Measurements from ENCODE around the gene NAT8. TPM values are rescaled to one million over a fixed set of nuclear protein-coding genes. Genes with fewer than 3 reads are reported as not detected.
"Not testable (repeated sequence)": the region's sequence is repeated elsewhere in the genome, so short reads cannot be mapped to it uniquely, and the experiment has no call there.

Gene NAT8
- total RNA-seq, 4 donors from 2014 or later: not detected

DNA sequence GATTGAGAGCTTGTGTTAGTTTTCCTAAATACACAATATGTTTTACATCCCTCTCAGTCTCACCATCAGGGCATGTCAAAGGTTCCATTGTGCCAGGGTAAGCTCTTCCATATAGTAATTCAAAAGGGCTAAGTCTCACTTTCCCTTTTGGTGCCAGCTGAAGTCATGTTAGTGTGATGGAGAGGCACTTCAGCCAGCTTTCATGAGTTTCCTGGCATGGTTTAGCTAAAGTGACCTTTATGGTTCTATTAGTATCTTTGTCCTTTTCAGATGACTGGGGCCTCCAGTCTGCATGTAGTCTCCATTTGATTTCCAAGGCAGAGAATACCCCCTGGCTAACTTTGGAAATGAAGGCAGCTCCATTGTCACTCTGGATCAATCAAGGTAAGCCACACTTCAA, 27.2 kb downstream of the NAT8 start:
- no peak for DNase-seq

GRCh38 chr2:73614105-73614504, 28.1 kb downstream of the NAT8 start:
- Histone ChIP-seq H3K36me3 (peaks cover 0 to 12% (median 0%) of the 10 kb centered on the region in 3 donors), H3K9me3 (no peaks in the 10 kb centered on the region), H3K27me3 (no peaks in the 10 kb centered on the region), H3K27ac (no peak overlapping the region), H3K4me1 (no peaks in the 10 kb centered on the region), H3K4me3 (no peak overlapping the region)
- DNase-seq: no peak
- 83 to 94% methylated on average over 2 to 3 of the region's 3 CpGs for WGBS, 2 donors
- no peak for TF ChIP-seq POLR2A (IDR thresholded peaks at IDR 0.05)
- TF ChIP-seq, protein P1, sequence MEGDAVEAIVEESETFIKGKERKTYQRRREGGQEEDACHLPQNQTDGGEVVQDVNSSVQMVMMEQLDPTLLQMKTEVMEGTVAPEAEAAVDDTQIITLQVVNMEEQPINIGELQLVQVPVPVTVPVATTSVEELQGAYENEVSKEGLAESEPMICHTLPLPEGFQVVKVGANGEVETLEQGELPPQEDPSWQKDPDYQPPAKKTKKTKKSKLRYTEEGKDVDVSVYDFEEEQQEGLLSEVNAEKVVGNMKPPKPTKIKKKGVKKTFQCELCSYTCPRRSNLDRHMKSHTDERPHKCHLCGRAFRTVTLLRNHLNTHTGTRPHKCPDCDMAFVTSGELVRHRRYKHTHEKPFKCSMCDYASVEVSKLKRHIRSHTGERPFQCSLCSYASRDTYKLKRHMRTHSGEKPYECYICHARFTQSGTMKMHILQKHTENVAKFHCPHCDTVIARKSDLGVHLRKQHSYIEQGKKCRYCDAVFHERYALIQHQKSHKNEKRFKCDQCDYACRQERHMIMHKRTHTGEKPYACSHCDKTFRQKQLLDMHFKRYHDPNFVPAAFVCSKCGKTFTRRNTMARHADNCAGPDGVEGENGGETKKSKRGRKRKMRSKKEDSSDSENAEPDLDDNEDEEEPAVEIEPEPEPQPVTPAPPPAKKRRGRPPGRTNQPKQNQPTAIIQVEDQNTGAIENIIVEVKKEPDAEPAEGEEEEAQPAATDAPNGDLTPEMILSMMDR (IDR thresholded peaks at IDR 0.05): no peak
- intact Hi-C loops (cut with DNase I): no loop called here

More for the DNA sequence above, 27.2 kb downstream of the NAT8 start:
- H3K9me3 ChIP-seq: no peaks in the 10 kb centered on the region
- H3K27ac ChIP-seq: no peak overlapping the region
- no peak overlapping the region for H3K4me3 ChIP-seq
- peaks cover 0 to 5% (median 0%) of the 10 kb centered on the region in 3 donors for H3K36me3 ChIP-seq
- no peak for TF ChIP-seq POLR2A (IDR thresholded peaks at IDR 0.05)
- TF ChIP-seq, protein P1 (IDR thresholded peaks at IDR 0.05): no peak
- no peaks in the 10 kb centered on the region for H3K27me3 ChIP-seq
- intact Hi-C loops (cut with DNase I): no loop called here
- H3K4me1 ChIP-seq: no peaks in the 10 kb centered on the region

DNA sequence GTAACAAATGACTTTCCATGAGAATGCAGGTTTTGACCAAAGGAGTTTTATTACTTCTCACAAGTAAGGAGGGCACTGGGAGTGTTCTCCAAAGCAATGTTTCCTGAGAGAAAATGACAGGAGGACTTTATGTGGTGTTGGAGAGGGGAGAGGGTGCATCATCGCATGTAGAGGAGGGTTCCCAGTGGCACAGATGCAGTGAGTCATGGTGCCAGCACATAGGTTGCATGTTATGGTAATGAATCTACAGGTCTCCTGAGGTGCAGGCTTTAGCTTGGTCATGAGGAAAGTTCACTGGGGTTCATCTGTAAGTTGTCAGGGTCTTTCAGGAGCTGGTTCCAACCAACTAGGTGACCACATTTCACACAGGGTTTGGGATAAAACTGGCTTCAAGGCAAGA, 30.4 kb downstream of the NAT8 start:
- WGBS, 2 donors: 85 to 92% methylated on average over 1 of the region's 1 CpG
- intact Hi-C loops (cut with DNase I): no loop called here
- Histone ChIP-seq H3K36me3 (peaks cover 0 to 23% (median 0%) of the 10 kb centered on the region in 3 donors), H3K4me3 (no peak overlapping the region), H3K9me3 (no peaks in the 10 kb centered on the region), H3K27ac (no peak overlapping the region), H3K4me1 (no peaks in the 10 kb centered on the region), H3K27me3 (no peaks in the 10 kb centered on the region)
- no peak for TF ChIP-seq POLR2A (IDR thresholded peaks at IDR 0.05)
- TF ChIP-seq, protein P1 (IDR thresholded peaks at IDR 0.05): no peak
- DNase-seq: no peak

DNA sequence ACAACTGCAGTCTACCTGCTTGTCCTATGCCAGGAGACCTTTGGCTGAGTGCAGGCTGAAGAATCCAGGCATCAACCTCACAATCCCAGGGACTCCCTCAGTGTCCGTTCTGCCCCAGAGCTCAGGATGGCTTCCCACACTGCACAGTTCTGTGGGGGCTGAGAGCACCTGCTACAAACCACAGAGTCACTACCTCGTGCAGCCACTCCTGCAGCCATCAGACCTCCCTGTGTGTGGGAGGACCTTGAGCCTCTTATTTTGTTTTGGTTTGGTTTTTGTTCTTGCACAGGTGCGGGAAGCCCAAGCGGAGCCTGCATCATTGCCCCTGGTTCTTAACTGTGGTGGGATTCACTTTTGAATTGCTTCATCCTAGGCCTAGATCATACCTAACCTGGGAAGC, 31.0 kb downstream of the NAT8 start:
- WGBS, 2 donors: 62 to 78% methylated on average over 3 to 4 of the region's 4 CpGs
- no peak for DNase-seq
- no peaks in the 10 kb centered on the region for H3K27me3 ChIP-seq
- no peak for TF ChIP-seq POLR2A (IDR thresholded peaks at IDR 0.05)
- TF ChIP-seq, protein P1 (IDR thresholded peaks at IDR 0.05): no peak
- H3K4me1 ChIP-seq: no peaks in the 10 kb centered on the region
- intact Hi-C loops (cut with DNase I): no loop called here
- no peak overlapping the region for H3K4me3 ChIP-seq
- peaks cover 0 to 23% (median 0%) of the 10 kb centered on the region in 3 donors for H3K36me3 ChIP-seq
- H3K27ac ChIP-seq: no peak overlapping the region
- H3K9me3 ChIP-seq: no peaks in the 10 kb centered on the region

- WGBS, 2 donors: 81 to 87% methylated on average over 3 of the region's 3 CpGs
- Histone ChIP-seq H3K9me3 (no peaks in the 10 kb centered on the region), H3K27me3 (no peaks in the 10 kb centered on the region), H3K36me3 (peaks cover 0 to 24% (median 0%) of the 10 kb centered on the region in 3 donors), H3K4me3 (no peak overlapping the region), H3K27ac (no peak overlapping the region), H3K4me1 (no peaks in the 10 kb centered on the region)
- no peak for DNase-seq
- no peak for TF ChIP-seq POLR2A (IDR thresholded peaks at IDR 0.05)
- TF ChIP-seq, protein P1 (IDR thresholded peaks at IDR 0.05): no peak
- intact Hi-C loops (cut with DNase I): no loop called here
Observed at GRCh38 chr2:73610111-73610510, 32.1 kb downstream of the NAT8 start.

DNA sequence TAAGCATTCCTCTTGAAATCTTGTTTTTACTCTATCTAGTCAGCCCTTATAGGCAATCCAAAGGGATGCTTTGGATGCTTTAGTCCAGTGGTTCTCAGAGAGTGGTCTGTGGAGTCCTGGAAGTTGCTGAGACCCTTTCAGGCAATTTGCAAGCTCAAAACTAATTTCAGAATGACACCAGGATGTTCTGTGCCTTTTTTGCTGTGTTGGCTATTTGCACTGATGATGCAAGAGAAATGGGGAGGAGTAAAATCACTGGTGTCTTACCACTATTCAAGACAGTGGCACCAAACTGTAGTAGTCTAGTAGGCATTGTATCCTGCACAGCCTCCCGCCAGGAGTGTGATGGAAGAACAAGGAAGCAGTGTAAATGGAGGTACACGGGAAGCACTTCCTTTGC, 37.6 kb downstream of the NAT8 start:
- H3K27me3 ChIP-seq; H3K27ac ChIP-seq; H3K4me3 ChIP-seq; H3K4me1 ChIP-seq; H3K9me3 ChIP-seq; DNase-seq; intact Hi-C loops (cut with DNase I): not testable (repeated sequence)
- peaks cover 0 to 62% (median 14%) of the 10 kb centered on the region in 3 donors for H3K36me3 ChIP-seq
- 70 to 93% methylated on average over 2 of the region's 2 CpGs for WGBS, 2 donors

DNA sequence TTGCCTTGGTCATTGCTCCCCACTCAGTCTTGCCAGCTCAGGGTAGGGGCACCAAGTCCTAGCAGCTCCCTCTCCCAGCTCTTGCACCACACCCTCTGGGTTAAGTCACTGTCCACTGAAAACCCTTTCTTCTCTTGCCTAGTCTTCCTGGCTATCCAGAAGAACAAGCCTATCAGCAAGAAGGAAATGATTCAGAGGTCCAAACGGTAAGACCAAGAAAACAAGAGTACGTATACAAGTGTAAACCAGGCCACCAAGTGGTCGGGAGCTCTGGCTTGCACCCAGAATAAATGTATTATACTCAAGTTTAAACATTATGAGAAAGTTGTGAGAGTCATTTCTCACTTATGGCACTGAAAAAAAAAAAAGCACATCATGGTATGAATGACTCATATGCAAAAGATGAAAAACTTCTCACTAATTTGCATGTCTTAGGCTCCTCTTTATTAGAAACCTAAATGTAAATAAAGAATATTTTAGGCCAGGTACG, 39.1 kb downstream of the NAT8 start:
- DNase-seq; H3K4me3 ChIP-seq; H3K9me3 ChIP-seq; H3K4me1 ChIP-seq; intact Hi-C loops (cut with DNase I); H3K27me3 ChIP-seq; H3K27ac ChIP-seq: not testable (repeated sequence)
- WGBS, 2 donors: 38 to 52% methylated on average over 4 of the region's 4 CpGs
- peaks cover 0 to 48% (median 14%) of the 10 kb centered on the region in 3 donors for H3K36me3 ChIP-seq

Data from esophagus squamous epithelium (tissue), 5 donors.